Measurements from ENCODE around the gene RARS1. TPM values are rescaled to one million over a fixed set of nuclear protein-coding genes. Genes with fewer than 3 reads are reported as not detected.

Gene RARS1
- polyA plus RNA-seq, 3 donors, result 16.1 to 27.0 (median 23.2) TPM

DNA sequence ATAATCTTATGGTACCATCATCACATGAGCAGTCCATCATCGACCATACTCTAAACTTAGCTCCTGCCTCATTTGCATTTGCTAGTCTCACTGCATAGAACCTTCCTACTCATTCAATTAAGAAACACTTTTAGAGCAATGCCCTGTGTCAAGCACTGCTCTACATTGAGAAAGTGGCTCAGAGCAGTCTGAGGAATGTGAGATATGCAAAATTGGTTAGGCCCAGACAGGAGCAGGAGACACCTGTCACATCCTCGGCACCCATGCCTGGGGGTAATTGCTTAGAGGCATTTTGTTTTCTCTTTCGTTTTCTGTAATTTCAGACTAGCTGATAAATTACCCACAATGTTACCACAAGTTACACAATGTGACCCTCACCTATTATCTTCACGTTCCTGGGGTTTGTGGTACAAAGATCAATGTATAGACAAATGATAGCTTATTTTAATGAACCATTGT lies 4.9 kb upstream of the RARS1 start:
- DNase-seq, result no peak
- Mint-ChIP-seq H3K27me3 (ENCODE audit: low read depth in 3 of 3) (peaks cover 4 to 15% (median 4%) of the 10 kb centered on the region in 3 donors), H3K9me3 (peaks cover 0 to 4% (median 0%) of the 10 kb centered on the region in 7 donors), H3K36me3 (no peaks in the 10 kb centered on the region), H3K27ac (no peak overlapping the region), H3K4me1 (peaks cover 5% of the 10 kb centered on the region), H3K4me3 (no peak overlapping the region)
- no peaks in the 10 kb centered on the region for H4K20me1 ChIP-seq (ENCODE audit: insufficient read depth, low read length)
- H3K79me2 ChIP-seq (ENCODE audit: insufficient read depth, low read length), result peaks cover under 1% of the 10 kb centered on the region
- H3K27ac ChIP-seq (ENCODE audit: low read depth in 1 of 2, low read length in 2 of 2), result no peak overlapping the region
- H3K9ac ChIP-seq (ENCODE audit: insufficient read depth, low read length, poor library complexity, severe bottlenecking), result no peak overlapping the region
- intact Hi-C loops (cut with micrococcal nuclease), result no loop called here
- TF ChIP-seq CTCF (IDR thresholded peaks at IDR 0.05), result no peak
- H3K4me2 ChIP-seq (replicated peaks; ENCODE audit: extremely low read depth, low read length, poor library complexity, severe bottlenecking), result no peak overlapping the region
- H3K9me3 ChIP-seq (replicated peaks in 1 of 2; ENCODE audit: control insufficient read depth in 1 of 2, insufficient read depth in 1 of 2, low read length in 2 of 2), result no peaks in the 10 kb centered on the region
- no peaks in the 10 kb centered on the region for H3K27me3 ChIP-seq (ENCODE audit: control insufficient read depth in 2 of 2, insufficient read depth in 2 of 2, low read length in 2 of 2)
- no peak overlapping the region for H2AFZ ChIP-seq (ENCODE audit: insufficient read depth, low read depth, low read length, poor library complexity, severe bottlenecking)
- 100% methylated on average over 1 of the region's 4 CpGs for WGBS (ENCODE audit: insufficient coverage)
- H3K36me3 ChIP-seq (replicated peaks in 1 of 2; ENCODE audit: control insufficient read depth in 1 of 2, insufficient read depth in 2 of 2, low read length in 2 of 2), result no peaks in the 10 kb centered on the region
- no peak overlapping the region for H3K4me3 ChIP-seq (replicated peaks in 1 of 3; ENCODE audit: low read depth in 2 of 3, low read length in 3 of 3)
- H3K4me1 ChIP-seq (ENCODE audit: control insufficient read depth in 1 of 2, insufficient read depth in 2 of 2, low read length in 2 of 2), result peaks cover 0 to 4% of the 10 kb centered on the region in 2 donors

GRCh38 chr5:168482361-168482760 lies 3.9 kb upstream of the RARS1 start:
- Histone ChIP-seq H3K36me3 (replicated peaks in 1 of 2; ENCODE audit: control insufficient read depth in 1 of 2, insufficient read depth in 2 of 2, low read length in 2 of 2) (no peaks in the 10 kb centered on the region), H3K4me2 (replicated peaks; ENCODE audit: extremely low read depth, low read length, poor library complexity, severe bottlenecking) (no peak overlapping the region), H3K79me2 (ENCODE audit: insufficient read depth, low read length) (peaks cover 11% of the 10 kb centered on the region), H3K4me3 (replicated peaks in 1 of 3; ENCODE audit: low read depth in 2 of 3, low read length in 3 of 3) (no peak overlapping the region), H4K20me1 (ENCODE audit: insufficient read depth, low read length) (peaks cover 6% of the 10 kb centered on the region), H3K9me3 (replicated peaks in 1 of 2; ENCODE audit: control insufficient read depth in 1 of 2, insufficient read depth in 1 of 2, low read length in 2 of 2) (no peaks in the 10 kb centered on the region), H3K9ac (ENCODE audit: insufficient read depth, low read length, poor library complexity, severe bottlenecking) (no peak overlapping the region), H3K4me1 (ENCODE audit: control insufficient read depth in 1 of 2, insufficient read depth in 2 of 2, low read length in 2 of 2) (peaks cover 8 to 11% of the 10 kb centered on the region in 2 donors), H3K27me3 (ENCODE audit: control insufficient read depth in 2 of 2, insufficient read depth in 2 of 2, low read length in 2 of 2) (no peaks in the 10 kb centered on the region), H2AFZ (ENCODE audit: insufficient read depth, low read depth, low read length, poor library complexity, severe bottlenecking) (no peak overlapping the region), H3K27ac (ENCODE audit: low read depth in 1 of 2, low read length in 2 of 2) (no peak overlapping the region)
- H3K27ac Mint-ChIP-seq, result no peak overlapping the region
- no peak for DNase-seq
- WGBS (ENCODE audit: insufficient coverage), result 85% methylated on average over 4 of the region's 5 CpGs
- H3K9me3 Mint-ChIP-seq, result peaks cover 0 to 4% (median 0%) of the 10 kb centered on the region in 7 donors
- TF ChIP-seq CTCF (IDR thresholded peaks at IDR 0.05), result no peak
- H3K36me3 Mint-ChIP-seq, result no peaks in the 10 kb centered on the region
- no peak overlapping the region for H3K4me3 Mint-ChIP-seq
- peaks cover 4 to 15% (median 6%) of the 10 kb centered on the region in 3 donors for H3K27me3 Mint-ChIP-seq (ENCODE audit: low read depth in 3 of 3)
- intact Hi-C loops (cut with micrococcal nuclease), result no loop called here
- peaks cover 11% of the 10 kb centered on the region for H3K4me1 Mint-ChIP-seq

Data from CD14-positive monocyte (primary cell).